Right lobe of liver (tissue), 6 donors: ENCODE results near the gene MYPOP. TPM values are rescaled to one million over a fixed set of nuclear protein-coding genes. Genes with fewer than 3 reads are reported as not detected.

ENCODE experiments used
- ATAC-seq, 4 donors: fragments of 200-7000 bp; cut with Tn5 transposase; one replicate each; pipeline ENCODE4 v1.9.1; 2020; ENCODE audit warnings: mild to moderate bottlenecking in 4 of 4, moderate library complexity in 4 of 4
- DNase-seq, 3 donors: peaks; one replicate each; pipeline ENCODE4 v3.0.0-alpha.2; 2020
- H3K27ac ChIP-seq, 3 donors: fragments of 200-600 bp; one replicate each; pipeline ENCODE4 v1.8.0; 2022
- H3K27me3 ChIP-seq, 2 donors: fragments of 200-600 bp; one replicate each; pipeline ENCODE4 v1.8.0; 2022
- H3K36me3 ChIP-seq, 4 donors: fragments of 200-600 bp; sonication (generic) in 1 of 4; one replicate each; pipeline versions ENCODE4 v1.5.1 to v1.8.0; 2017 to 2022; ENCODE audit warnings: control low read depth in 1 of 4
- H3K4me1 ChIP-seq, 4 donors: fragments of 200-600 bp; sonication (generic) in 1 of 4; one replicate each; pipeline versions ENCODE4 v1.5.1 to v1.8.0; 2017 to 2022; ENCODE audit warnings: control low read depth in 1 of 4
- H3K4me3 ChIP-seq, 3 donors: fragments of 200-600 bp; one replicate each; pipeline ENCODE4 v1.8.0; 2022
- H3K9me3 ChIP-seq, 4 donors: fragments of 200-600 bp; sonication (generic) in 1 of 4; one replicate each; pipeline versions ENCODE4 v1.5.1 to v1.8.0; 2017 to 2022; ENCODE audit warnings: control low read depth in 1 of 4
- CTCF ChIP-seq, 4 donors: fragments of 200-600 bp in 3 of 4; fragments of 450-650 bp in 1 of 4; IDR thresholded peaks; one replicate each; pipeline versions ENCODE4 v1.5.1 to v1.8.0; 2016 to 2022; ENCODE audit warnings: antibody characterized with exemption in 4 of 4, mild to moderate bottlenecking in 2 of 4
- POLR2A ChIP-seq: fragments of 450-650 bp; IDR thresholded peaks from one replicate; pipeline ENCODE4 v1.6.1; 2017; ENCODE audit warnings: antibody characterized with exemption, mild to moderate bottlenecking
- WGBS: methylation state at CpG from one replicate; pipeline ENCODE4 v1.1.6; 2018; ENCODE audit warnings: low coverage, low lambda C conversion rate; ENCODE audit not compliant: insufficient coverage; ENCODE audit errors: missing lambda C conversion rate; 5-methylcytosine and 5-hydroxymethylcytosine counted together
- intact Hi-C, 2 donors: fragments of 100-400 bp; cut with DNase I; formaldehyde crosslinking; loops; one replicate each; pipeline versions ENCODE4 v1.11.2 to v1.14.1; 2022
- total RNA-seq, 6 experiments: library from RNA; depleted of rRNA in 2 of 6; stranded (reverse); fragments of >200 nt in 2 of 6; fragmentation: NEBNext Ultra II Directional in 3 of 6; extraction: Animal tissue kit (Norgen Biotek cat#: 25700) in 3 of 6; gene quantifications; one replicate each; pipeline versions ENCODE4 v1.1.0 to v1.2.4, GENCODE V29; 2016 to 2023
- donor health status: DM: no; HTN: yes; CAD: no.
- donor health status: DM: no; HTN: no; CAD: no.
- donor health status: DM: no; HTN: no; CAD: no.
- donor health status: DM: no; HTN: yes; CAD: no.
- donor health status: DM: no; HTN: yes; CAD: no.

Gene MYPOP
- total RNA-seq, 6 experiments from 2014 or later, result 2.5 to 5.2 (median 3.9) TPM

- H3K27ac ChIP-seq, result peak overlapping the region in 1 of 3 donors; percentile 7
- peaks cover 2 to 52% (median 24%) of the 10 kb centered on the region in 4 donors for H3K4me1 ChIP-seq
- no peak for ATAC-seq
- no peaks in the 10 kb centered on the region for H3K27me3 ChIP-seq
- WGBS, result 40% methylated on average over 1 of the region's 57 CpGs
- H3K9me3 ChIP-seq, result no peaks in the 10 kb centered on the region
- H3K36me3 ChIP-seq, result no peaks in the 10 kb centered on the region
- intact Hi-C loops, result loop anchor here in 1 of 2 donors (10.0 kb wide), 1 partner anchor 69 kb away; the partner anchor contains the start of gene RSPH6A
- peak in 1 of 3 donors; percentile 65 for DNase-seq
- TF ChIP-seq CTCF (IDR thresholded peaks at IDR 0.05) (no peak), POLR2A (no peak)
- H3K4me3 ChIP-seq, result peak overlapping the region; percentile 69 to 83 (median 80)
Observed at GRCh38 chr19:45883881-45884681, 18.3 kb downstream of the MYPOP start.

GRCh38 chr19:45883586-45883880 is 18.9 kb downstream of the MYPOP start:
- H3K4me1 ChIP-seq, result peaks cover 2 to 57% (median 27%) of the 10 kb centered on the region in 4 donors
- DNase-seq, result no peak
- no peak for ATAC-seq
- TF ChIP-seq POLR2A (no peak), CTCF (IDR thresholded peaks at IDR 0.05) (peak in 2 of 4 donors; percentile 20 to 34)
- no peaks in the 10 kb centered on the region for H3K27me3 ChIP-seq
- no peaks in the 10 kb centered on the region for H3K9me3 ChIP-seq
- WGBS, result 3% methylated on average over 5 of the region's 5 CpGs
- peak overlapping the region in 1 of 3 donors; percentile 7 for H3K27ac ChIP-seq
- intact Hi-C loops, result loop anchor here in 1 of 2 donors (10.0 kb wide), 1 partner anchor 69 kb away; the partner anchor contains the start of gene RSPH6A
- no peaks in the 10 kb centered on the region for H3K36me3 ChIP-seq
- peak overlapping the region; percentile 58 to 80 (median 69) for H3K4me3 ChIP-seq

GRCh38 chr19:45882652-45883585 is 19.5 kb downstream of the MYPOP start:
- ATAC-seq (peak; percentile 56 to 68 (median 62)), DNase-seq (peak; percentile 93 to 95 (median 95))
- Histone ChIP-seq H3K27ac (peak overlapping the region; percentile 84 to 89 (median 88)), H3K36me3 (no peaks in the 10 kb centered on the region), H3K9me3 (no peaks in the 10 kb centered on the region), H3K4me3 (peak overlapping the region; percentile 40 to 80 (median 58)), H3K4me1 (peaks cover 2 to 61% (median 28%) of the 10 kb centered on the region in 4 donors), H3K27me3 (no peaks in the 10 kb centered on the region)
- intact Hi-C loops, result loop anchor here in 1 of 2 donors (10.0 kb wide), 1 partner anchor 68 kb away; the partner anchor contains the start of gene RSPH6A
- peak; percentile 93 to 97 (median 96) for TF ChIP-seq CTCF (IDR thresholded peaks at IDR 0.05)
- peak; percentile 71 for TF ChIP-seq POLR2A
- whole genome bisulfite sequencing, result 8% methylated on average over 18 of the region's 47 CpGs

GRCh38 chr19:45881909-45882528 is 20.4 kb downstream of the MYPOP start:
- ATAC-seq (peak; percentile 29 to 48 (median 40)), DNase-seq (peak; percentile 73 to 85 (median 84))
- no peaks in the 10 kb centered on the region for H3K27me3 ChIP-seq
- 0% methylated on average over 2 of the region's 4 CpGs for WGBS
- H3K9me3 ChIP-seq, result no peaks in the 10 kb centered on the region
- TF ChIP-seq CTCF (IDR thresholded peaks at IDR 0.05), result no peak
- TF ChIP-seq POLR2A, result peak; percentile 5
- H3K27ac ChIP-seq, result peak overlapping the region; percentile 84 to 89 (median 88)
- H3K36me3 ChIP-seq, result no peaks in the 10 kb centered on the region
- peak overlapping the region; percentile 25 to 80 (median 58) for H3K4me3 ChIP-seq
- peaks cover 0 to 70% (median 32%) of the 10 kb centered on the region in 4 donors for H3K4me1 ChIP-seq
- intact Hi-C loops, result loop anchor here in 1 of 2 donors (10.0 kb wide), 1 partner anchor 67 kb away; the partner anchor contains the start of gene RSPH6A
